Right hindlimb (tissue), 1 donor: ENCODE measurements around the gene OR2V1.
"Not testable (repeated sequence)": the region's sequence is repeated elsewhere in the genome, so short reads cannot be mapped to it uniquely, and the experiment has no call there.

Source experiments
- DNase-seq: peaks from one replicate; pipeline ENCODE4 v3.0.0-alpha.2; 2018

OR2V1 gene

DNA sequence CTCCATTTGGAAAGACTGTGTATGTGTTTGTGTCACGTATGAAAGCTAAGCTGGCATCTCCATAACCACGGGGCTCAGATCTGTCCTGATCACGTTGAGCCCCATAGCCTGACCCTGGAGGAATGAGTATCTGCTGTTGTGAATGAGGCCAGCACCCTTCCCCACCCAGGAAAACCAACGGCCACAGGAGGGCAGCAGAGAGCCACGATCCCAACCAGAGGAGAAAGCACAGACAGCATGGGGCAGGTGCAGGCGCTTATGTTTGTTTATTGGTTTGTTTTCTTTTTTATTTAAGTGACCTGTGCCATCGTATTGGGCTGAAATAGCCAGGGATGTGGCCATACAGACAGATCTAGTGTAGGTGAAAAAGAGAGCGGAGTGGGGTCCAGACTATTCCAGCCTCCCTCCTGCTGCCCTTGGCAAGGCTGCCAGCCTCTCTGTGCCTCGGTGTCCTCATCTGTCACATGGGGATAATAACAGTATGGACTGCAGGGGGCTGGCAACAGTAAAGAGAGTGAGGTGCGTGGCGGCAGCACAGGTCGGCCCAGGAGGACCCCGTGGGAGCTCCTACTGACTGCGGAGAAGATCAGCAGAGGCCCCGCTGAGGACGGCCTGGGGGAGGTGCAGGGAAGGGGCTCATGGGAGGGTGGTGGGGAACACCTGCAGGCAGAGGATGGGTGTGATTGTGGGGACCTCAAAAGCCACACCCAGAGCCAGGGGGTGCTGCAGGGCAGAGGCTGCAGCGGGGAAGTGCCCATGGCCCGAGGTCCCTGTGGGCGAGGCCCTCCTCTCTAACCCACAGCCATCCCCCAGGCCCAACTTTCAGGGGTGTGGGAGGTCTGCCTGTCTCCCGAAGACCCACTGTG is 28.6 kb upstream of the OR2V1 start:
- peak; percentile 83 for DNase-seq

DNA sequence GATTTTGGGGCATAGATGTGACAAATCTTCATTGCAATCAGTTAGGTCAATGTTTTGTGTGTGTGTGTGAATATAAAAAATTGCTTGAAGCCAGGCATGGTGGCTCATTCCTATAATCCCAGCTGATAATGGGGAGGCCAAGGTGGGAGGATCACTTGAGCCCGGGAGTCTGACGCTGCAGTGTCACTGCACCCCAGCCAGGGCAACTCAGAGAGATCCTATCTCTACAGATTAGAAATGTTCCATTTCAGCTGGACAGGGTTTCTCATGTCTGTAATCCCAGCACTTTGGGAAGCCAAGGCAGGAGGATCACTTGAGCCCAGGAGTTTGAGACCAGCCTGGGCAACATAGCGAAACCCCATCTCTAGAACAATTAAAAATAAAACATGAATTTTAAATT is 27.9 kb upstream of the OR2V1 start:
- no peak for DNase-seq

DNA sequence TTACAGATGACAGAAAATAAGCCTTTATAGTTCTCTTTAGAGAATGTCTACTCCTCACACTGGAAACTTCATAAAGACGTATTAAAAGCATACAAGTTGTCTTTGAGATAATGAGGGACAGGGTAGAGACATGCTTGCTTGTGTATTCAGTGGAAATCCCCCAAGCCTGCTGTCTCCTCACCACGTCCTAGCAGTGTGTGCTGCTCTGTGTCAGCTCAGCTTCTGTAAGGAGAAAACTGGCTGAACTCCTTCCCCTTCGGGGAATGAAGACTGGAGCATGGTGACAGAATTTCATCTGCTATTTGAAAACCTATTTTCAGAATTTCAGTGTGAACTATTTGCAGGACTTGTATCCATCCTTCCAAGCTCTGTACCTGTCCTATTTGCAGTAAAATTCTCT is 25.8 kb upstream of the OR2V1 start:
- DNase-seq, result no peak

DNA sequence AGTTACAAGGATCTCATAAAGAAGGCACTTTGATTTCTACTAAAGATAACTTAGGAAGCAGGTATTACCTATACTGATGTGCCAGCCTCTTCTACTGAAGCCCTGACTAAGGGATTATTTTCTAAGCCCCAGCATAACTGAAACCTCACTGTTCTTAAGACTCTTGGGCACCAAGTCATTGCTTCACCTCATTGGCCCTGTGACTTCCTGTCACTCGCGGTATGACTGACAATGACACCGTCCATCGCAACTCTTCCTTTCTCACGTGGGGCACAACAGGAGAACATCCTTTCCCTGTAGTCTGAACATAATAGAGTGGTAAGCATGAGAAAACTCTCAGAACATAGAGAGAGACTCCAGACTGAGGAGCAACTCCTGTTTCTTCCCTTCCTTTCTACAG is 22.8 kb upstream of the OR2V1 start:
- DNase-seq, result no peak

DNA sequence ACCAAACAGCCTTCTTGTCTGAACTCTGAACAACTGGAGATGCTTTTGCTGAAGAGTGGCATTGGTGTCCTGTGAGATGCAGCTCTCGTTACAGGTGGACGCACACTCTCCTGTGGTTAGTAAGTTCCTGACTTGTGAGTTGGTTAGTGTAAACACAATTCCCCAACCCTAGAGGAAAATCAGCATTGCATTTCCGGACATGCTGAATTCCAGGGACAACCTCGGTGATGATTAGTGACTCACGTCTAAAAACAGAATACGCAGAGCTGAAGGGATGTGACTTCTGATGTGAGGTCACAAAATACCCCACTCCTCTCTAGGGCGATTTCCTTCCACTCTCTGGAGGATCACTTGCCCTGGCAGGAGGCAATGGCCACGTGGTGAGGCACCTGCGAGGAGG is 21.4 kb upstream of the OR2V1 start:
- DNase-seq, result no peak

DNA sequence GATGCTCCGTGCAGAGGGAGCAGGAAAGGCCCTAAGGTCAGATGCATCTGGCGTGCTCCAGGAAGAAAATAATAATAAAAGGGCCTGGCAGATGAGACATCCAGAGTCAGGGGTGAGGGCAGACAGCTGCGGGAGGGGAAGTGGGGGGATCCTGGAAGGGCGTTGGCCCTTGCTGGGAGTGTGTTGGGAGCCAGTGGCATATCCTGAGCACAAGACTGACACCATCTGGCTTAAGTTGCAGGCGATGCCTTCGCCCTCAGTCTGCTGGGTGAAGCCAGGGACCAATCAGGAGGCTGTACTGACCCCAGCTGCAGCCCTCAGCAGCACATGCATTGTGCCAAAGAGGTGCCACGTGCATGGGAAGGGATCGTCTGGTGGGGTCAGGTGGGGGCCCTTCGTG is 20.2 kb upstream of the OR2V1 start:
- DNase-seq, result no peak

DNA sequence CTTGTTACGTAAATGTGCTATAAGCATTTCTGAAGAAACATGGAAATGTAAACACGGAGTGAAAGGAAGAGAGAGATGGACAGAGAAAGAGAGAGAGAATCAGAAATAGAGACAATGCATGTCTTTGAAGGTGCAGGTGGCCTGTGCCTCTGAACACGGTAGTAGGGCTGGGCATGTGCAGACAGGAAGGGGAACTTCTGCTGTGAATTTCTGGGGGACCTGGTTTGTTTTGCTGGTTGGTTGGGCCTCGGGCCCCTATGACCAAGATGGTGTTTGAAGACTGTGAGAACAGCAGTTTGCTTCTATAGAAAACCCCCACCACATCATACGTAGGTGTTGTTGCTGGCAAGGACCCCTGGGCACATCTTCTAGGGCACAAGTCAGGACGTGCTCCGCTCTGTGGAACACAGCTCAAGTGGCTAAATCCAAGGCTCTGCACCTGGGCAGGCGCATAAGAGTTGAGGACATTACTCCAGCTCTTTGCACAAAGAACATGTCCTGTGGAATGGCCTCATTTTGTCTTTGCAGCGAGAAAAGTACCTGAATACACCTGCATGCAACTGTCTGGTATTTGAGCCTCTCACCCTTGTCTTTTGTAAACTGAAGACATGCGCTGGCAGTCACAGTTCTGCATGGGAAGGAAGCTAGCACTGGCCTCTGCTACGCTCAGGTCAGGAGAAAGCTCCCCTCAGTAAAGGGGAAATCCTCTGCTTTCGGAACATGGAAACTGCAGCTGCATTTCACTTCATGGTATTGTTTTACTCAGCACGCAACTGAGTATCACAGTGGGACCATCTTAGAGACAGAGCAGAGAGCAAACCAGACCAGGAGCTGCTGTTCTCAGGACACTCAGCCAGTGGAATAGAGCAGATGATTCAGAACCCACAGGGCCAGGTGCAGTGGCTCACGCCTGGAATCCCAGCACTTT is 19.1 kb upstream of the OR2V1 start:
- no peak for DNase-seq

DNA sequence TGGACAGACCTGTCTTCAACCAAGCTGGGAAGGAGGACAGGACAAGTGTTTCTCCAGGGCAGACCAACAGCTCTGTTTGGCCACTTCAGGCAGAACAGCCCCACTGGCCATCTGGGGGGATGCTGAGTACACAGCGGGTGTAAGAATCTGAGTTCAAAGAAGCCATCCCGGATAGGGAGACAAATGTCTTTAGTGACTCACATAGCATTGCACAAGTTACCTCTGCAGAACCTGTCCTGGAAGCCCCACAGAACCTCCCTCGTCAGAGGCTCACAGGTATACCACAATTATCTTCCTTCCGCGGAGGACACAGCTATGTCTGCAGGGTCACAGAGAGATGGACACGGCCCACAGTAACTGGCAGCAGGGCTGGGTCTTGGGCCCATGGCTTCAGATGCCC is 18.4 kb upstream of the OR2V1 start:
- no peak for DNase-seq

DNA sequence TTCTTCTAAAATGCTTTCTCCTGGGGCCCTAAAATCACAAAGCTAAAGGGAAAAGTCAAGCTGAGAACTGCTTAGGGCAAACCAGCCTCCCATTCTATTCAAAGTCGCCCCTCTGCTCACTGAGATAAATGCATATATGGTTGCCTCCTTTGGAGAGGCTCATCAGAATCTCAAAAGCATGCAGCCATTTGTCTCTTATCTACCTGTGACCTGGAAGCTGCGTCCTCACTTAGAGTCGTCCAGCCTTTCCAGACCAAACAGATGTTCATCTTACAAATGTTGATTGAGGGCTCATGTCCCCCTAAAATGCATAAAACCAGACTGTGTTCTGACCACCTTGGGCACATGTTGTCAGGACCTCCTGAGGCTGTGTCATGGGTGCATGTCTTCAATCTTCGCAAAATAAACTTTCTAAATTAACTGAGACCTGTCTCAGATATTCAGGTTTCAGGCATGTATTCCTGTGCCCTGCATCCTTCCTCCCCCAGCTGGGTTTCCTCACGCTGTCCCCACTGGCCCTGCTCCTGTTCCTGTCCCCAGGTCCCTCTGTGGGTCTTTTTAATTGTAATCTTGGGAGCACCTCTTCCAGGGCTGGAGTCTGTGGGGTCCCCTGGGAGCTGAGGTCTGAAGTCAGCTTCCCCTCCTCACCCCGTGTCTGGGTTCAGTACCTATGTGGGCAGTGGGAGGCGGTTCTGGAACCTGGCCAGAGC is 16.1 kb upstream of the OR2V1 start, which contains the start of gene OR2V2:
Gene OR2V2, plus strand, starts transcription at position 660 of the 710 bp plus-strand sequence. CDS start 7,357 bp downstream, outside the sequence.
- not testable (repeated sequence) for DNase-seq

DNA sequence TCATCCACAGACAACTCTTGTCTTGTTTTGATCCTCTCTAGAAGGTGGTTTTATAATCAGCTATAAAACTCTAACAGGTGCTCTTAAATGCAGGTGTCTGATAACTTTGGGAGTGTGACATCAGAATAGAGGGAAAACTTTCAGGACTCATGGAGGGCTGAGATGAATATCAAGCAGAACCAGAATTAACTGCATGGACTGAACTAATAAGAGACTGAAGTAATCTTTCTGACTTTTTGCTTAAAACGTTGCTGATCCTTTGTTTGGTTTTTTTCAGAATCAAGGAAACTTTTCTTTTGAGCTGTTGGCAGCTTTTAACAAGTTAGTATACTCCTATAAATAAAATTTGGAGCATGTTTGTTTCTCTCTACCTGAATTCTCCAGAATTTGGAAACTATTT is 14.2 kb upstream of the OR2V1 start:
- no peak for DNase-seq

DNA sequence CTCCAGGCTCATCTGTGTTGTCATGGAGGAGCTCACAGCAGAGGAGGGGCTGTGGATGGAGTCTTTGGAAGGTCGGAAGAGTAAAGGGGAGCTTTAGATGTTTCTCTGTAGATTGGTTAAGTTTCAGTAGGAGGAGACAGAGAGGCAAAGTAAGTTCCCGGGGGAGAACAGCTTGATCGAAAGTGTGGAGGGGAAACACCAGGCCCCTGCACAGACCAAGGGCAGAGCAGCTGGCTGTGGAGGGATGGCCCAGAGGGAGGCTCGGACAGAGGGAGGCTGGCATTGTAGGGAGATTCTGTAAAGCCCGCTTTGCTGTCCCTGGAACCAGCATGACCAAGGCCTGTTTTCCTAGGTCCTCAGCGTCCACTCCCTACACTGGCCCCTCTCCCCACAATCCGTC is 11.1 kb upstream of the OR2V1 start:
- DNase-seq, result peak; percentile 0

DNA sequence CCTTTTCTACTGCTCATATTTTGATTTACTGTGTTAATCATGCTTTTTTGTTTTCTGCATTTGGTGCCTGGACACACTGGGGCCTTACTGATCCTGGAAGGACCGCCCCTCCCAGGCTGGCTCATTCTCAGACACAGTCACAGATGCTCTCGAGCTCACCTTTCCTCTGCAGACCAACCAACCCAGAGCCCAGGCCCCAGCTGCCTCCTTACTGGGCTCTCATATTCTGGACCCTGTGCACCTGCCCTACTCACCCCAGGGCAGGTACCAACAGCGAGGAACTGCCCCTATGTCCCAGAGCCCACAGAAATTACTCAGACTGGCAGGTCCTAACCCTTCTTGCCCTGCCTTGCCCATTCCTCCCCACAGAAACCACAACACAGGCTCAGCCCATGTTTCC is 9.8 kb upstream of the OR2V1 start:
- no peak for DNase-seq

DNA sequence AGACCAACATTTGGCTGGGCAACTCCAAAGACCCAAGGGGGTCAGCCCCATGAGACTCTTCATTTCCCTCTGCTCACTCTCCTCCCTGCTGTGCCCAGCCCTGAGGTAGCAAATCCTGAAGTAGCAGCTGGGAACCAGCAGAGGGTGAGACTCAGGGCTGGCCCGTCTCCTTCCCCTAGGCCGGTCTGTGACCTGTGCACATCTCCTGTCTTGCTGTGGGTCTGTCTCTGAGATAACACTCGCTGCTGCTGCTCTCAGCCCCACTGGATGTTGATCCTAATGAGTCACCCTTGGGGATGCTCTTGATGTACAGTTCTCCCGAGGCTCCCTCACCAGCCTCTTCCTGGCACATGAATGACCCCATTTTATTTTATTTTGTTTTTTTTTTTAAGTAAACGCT is 7.3 kb upstream of the OR2V1 start:
- no peak for DNase-seq

DNA sequence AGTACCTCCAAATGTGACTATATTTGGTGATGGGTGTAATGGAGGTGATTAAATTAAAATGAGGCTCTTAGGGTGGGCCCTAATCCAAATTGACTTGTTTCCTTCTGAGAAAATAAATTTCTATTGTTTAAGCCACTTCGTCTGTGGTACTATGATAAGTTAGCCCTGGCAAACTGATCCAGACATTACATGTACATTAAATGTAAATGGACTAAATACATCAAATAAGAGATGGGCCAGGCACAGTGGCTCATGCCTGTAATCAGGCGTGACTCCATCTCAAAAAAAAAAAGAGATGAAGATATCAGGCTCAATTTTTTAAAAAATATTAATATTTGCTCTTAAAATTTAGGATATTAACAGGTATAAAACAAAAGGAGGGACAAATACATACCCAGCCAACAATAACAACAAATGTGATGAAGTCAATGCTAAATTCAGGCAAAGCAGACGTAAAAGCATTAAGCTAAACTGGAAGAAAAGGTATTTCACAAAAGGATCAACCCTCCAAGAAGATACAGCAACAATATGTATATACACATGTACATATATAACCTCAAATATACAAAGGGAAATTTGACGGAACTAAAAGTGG is 5.5 kb upstream of the OR2V1 start:
- no peak for DNase-seq

DNA sequence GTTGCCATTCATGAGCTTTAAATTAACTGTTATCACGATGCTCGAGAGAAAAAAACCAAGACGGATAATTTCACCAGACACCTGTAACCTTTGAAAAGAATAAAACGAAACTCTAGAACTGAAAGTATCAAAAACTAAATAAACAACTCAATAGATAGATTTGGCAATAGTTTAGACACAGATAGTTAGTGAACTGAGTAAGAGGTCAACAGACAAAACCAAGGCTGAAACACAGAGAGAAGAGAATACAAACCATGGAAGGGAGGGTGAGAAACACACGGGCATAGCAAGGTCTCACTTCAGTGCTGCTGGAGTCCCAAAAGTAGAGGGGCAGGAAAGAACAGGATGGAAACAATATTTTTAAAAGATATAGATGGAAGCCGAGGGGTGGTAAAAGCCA is 3.3 kb upstream of the OR2V1 start:
- DNase-seq, result no peak

DNA sequence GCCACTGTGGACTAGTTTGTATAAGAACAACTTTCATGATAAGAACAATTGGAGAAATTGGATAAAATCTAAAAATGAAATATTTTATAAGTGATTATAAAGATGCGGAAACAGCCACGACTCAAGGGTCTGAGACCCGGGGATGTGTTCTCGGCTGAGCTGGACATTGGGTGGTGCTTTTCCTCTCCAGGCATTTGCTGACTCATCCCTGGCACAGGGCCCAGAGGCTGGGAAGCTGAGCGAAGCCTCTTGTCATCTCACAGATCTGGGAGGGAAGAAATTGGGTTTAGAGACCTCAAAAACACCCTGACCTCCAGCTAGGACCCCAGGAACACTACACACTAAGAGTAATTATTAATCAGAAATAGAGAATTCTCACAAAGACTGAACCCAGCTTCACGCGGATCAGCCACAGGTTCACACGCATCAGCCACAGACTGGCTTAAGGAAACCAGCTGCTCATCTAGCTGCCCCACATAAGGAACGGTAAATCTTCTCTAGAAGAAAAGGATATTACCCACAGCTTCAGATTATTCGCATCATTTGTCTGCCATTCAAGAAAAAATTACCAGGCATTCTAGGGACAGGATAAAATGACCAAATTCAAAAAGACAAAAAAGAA is 2.8 kb upstream of the OR2V1 start:
- peak; percentile 22 for DNase-seq

DNA sequence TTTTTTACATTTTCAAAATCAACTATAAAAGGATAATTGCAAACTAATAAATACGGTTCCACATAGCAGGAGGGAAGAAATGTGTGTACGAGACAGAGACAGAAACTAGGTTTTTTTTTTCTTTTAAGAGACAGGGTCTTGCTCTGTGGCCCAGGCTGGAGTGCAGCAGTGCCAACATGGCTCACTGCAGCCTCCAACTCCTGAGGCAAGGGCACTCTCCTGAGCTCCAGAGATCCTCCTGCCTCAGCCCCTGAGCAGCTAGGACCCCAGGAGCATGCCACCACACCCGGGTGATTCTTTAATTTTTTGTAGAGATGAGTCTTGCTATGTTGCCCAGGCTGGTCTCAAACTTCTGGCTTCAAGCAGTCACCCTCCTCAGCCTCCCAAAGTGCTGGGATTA is 2.1 kb upstream of the OR2V1 start:
- DNase-seq, result peak; percentile 1

DNA sequence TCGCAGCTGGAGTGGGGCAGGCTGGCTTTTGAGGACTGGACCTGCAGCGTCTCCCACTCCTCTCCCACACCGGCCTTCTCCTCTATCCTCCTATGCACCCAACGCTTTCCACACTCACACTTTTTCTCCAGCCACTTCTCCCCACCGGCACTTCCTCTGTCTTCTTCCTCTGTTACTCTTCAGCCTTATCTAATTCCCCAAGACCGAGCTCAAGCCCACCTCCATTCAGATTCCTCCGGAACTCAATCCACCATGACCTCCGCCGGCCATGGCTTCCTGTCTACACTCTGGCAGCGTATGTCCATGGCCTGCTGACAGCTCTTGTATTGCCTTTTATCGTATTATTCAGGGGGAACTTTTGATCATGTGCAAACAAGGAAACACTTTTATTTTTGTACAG is 545 bp upstream of the OR2V1 start:
- DNase-seq, result peak; percentile 1

DNA sequence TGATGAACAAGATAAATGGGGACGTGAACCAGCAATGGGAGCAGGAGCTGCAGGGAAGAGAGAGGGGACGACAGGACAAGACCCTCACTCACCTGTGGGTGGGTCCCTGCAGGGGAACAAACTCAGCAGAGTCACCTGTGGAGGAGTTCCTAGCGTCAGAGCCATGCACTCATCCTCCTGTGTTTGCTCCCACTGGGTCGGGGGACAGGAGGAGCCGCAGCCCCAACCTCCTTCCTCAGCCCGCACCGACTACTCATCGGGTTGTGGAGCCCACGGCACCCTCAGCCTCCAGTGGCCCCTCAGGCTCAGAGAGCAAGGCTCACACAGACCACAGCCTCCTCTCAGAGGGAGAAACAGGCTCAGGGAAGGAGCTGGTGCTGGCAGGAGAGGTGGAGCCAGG is 888 bp downstream of the OR2V1 start:
- DNase-seq, result not testable (repeated sequence)

DNA sequence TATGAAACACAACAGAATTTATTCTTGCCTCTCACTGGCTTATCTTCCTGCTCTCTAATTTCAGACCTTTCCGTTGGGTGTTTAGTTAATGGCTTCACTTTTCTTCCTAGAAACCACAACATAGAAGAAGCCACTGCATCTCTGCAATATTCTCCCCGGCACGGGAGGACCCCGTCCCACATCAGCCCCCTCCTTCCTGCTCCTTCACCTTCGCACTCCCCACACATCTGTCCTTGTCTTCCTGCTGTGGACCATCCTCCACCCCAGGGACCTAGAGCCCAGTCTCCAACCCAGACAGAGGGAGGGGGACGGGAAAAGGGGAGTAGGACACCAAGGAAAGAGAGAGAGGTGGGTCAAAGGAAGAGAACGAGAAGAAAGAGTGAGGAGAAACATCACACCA is 1.4 kb downstream of the OR2V1 start:
- DNase-seq, result peak; percentile 1

DNA sequence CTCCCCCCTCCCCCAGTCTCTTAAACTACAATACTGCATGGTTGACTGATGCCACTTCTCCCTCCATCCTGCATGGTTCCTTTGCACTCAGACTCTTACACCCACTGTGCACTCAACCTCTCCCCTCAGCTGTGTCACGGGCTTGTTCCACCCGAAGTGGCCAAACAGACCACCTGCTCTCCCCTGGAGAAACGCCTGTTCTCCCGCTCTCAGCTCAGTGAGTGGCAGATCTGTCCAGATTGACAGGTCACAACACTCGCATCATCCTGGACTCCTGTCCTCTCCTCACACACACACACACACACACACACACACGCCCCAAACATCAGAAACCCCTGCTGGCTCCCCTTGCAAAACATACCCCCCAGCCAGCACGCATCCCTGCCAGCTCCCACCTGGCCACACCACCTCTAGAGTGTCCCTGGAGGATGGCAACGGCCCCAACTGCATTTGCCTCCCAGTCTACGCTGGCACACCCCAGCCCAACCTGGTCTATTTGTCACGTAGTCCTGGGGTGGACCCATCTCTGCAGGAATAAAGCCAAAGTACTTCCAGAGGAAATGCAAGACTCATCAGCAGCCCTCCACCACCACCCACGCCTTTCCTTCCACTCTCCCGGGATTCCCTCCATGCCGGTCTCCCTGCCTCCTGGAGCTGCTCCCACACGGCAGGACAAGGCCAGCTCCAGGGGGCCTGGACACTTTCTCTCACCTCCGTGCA is 2.9 kb downstream of the OR2V1 start:
- peak; percentile 12 for DNase-seq

DNA sequence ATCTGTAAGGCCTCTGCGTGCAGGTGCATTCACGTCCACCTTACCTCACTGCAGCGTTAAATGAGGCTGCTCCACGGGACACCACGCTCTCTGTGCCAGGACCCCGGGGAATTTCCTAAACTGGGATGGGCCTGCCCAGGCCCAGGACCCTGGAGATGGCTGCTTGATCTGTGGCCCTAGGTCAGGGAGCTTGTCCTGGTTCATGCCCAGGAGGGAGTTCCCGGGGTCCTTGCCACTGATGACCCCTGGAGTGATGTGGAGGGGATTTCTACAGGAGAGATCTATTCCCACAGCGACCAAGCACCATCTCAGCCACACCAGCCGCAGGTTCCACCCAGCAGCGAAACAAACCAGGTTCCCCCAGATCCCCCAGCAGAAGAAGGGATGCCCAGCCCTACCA is 3.5 kb downstream of the OR2V1 start:
- no peak for DNase-seq
